Measurements from ENCODE around the gene WDR74. TPM values are rescaled to one million over a fixed set of nuclear protein-coding genes. Genes with fewer than 3 reads are reported as not detected.

WDR74 gene
- total RNA-seq, 1 donor from 2014 or later = 42.1 TPM

- Mint-ChIP-seq H3K9me3 (ENCODE audit: unreplicated experiment) (no peaks in the 10 kb centered on the region), H3K4me3 (ENCODE audit: unreplicated experiment) (peak overlapping the region; percentile 100), H3K36me3 (ENCODE audit: unreplicated experiment) (peaks cover 59% of the 10 kb centered on the region), H3K4me1 (ENCODE audit: unreplicated experiment) (peaks cover 59% of the 10 kb centered on the region), H3K27ac (ENCODE audit: unreplicated experiment) (peak overlapping the region; percentile 100), H3K27me3 (ENCODE audit: unreplicated experiment) (no peaks in the 10 kb centered on the region)
- TF ChIP-seq CTCF (IDR thresholded peaks at IDR 0.05) = no peak
- DNase-seq (ENCODE audit: extremely low spot score, unreplicated experiment) = no peak
Observed at GRCh38 chr11:62883673-62884072, 44.3 kb upstream of the WDR74 start.

- Mint-ChIP-seq H3K4me3 (ENCODE audit: unreplicated experiment) (peak overlapping the region; percentile 100), H3K36me3 (ENCODE audit: unreplicated experiment) (peaks cover 52% of the 10 kb centered on the region), H3K9me3 (ENCODE audit: unreplicated experiment) (no peaks in the 10 kb centered on the region), H3K27ac (ENCODE audit: unreplicated experiment) (peak overlapping the region; percentile 100), H3K27me3 (ENCODE audit: unreplicated experiment) (no peaks in the 10 kb centered on the region), H3K4me1 (ENCODE audit: unreplicated experiment) (peaks cover 56% of the 10 kb centered on the region)
- TF ChIP-seq CTCF (IDR thresholded peaks at IDR 0.05) = no peak
- DNase-seq (ENCODE audit: extremely low spot score, unreplicated experiment) = no peak
Observed at GRCh38 chr11:62882788-62883501, 43.6 kb upstream of the WDR74 start.

- peaks cover 48% of the 10 kb centered on the region for H3K36me3 Mint-ChIP-seq (ENCODE audit: unreplicated experiment)
- TF ChIP-seq CTCF (IDR thresholded peaks at IDR 0.05) = no peak
- H3K9me3 Mint-ChIP-seq (ENCODE audit: unreplicated experiment) = no peaks in the 10 kb centered on the region
- peak overlapping the region; percentile 100 for H3K4me3 Mint-ChIP-seq (ENCODE audit: unreplicated experiment)
- DNase-seq (ENCODE audit: extremely low spot score, unreplicated experiment) = no peak
- peak overlapping the region; percentile 100 for H3K27ac Mint-ChIP-seq (ENCODE audit: unreplicated experiment)
- peaks cover 53% of the 10 kb centered on the region for H3K4me1 Mint-ChIP-seq (ENCODE audit: unreplicated experiment)
- no peaks in the 10 kb centered on the region for H3K27me3 Mint-ChIP-seq (ENCODE audit: unreplicated experiment)
Observed at GRCh38 chr11:62882431-62882749, 43.0 kb upstream of the WDR74 start.

GRCh38 chr11:62881579-62882430, 42.4 kb upstream of the WDR74 start:
- peaks cover 42% of the 10 kb centered on the region for H3K36me3 Mint-ChIP-seq (ENCODE audit: unreplicated experiment)
- peaks cover 50% of the 10 kb centered on the region for H3K4me1 Mint-ChIP-seq (ENCODE audit: unreplicated experiment)
- peak overlapping the region; percentile 100 for H3K27ac Mint-ChIP-seq (ENCODE audit: unreplicated experiment)
- H3K9me3 Mint-ChIP-seq (ENCODE audit: unreplicated experiment) = no peaks in the 10 kb centered on the region
- no peaks in the 10 kb centered on the region for H3K27me3 Mint-ChIP-seq (ENCODE audit: unreplicated experiment)
- peak overlapping the region; percentile 100 for H3K4me3 Mint-ChIP-seq (ENCODE audit: unreplicated experiment)
- TF ChIP-seq CTCF (IDR thresholded peaks at IDR 0.05) = no peak
- peak; percentile 98 for DNase-seq (ENCODE audit: extremely low spot score, unreplicated experiment)

All from osteocyte (in vitro differentiated cells).